DND-41 (cell line): ENCODE data around the gene TBC1D22A.

Experiments
- ATAC-seq: fragments of 200-7000 bp; cut with Tn5 transposase; 3 replicates; pipeline ENCODE4 v1.9.1; 2021; ENCODE audit warnings: low read depth; ENCODE audit not compliant: insufficient read depth
- DNase-seq: peaks from one replicate; pipeline ENCODE4 v3.0.0-alpha.2; 2020
- H2AFZ ChIP-seq: 2 replicates; pipeline ENCODE4 v1.6.0; 2012; ENCODE audit warnings: low read depth, low read length
- H3K27ac ChIP-seq: 2 replicates; pipeline ENCODE4 v1.5.1; 2012; ENCODE audit warnings: low read length, inconsistent platforms
- H3K27me3 ChIP-seq: fragments of 200-600 bp; sonication (generic); 2 replicates; pipeline ENCODE4 v1.6.0; 2012; ENCODE audit warnings: low read length, mild to moderate bottlenecking, inconsistent platforms; ENCODE audit not compliant: insufficient read depth, poor library complexity
- H3K36me3 ChIP-seq: 2 replicates; pipeline ENCODE4 v1.5.1; 2012; ENCODE audit warnings: low read length, inconsistent platforms; ENCODE audit not compliant: insufficient read depth
- H3K4me1 ChIP-seq: 2 replicates; pipeline ENCODE4 v1.5.1; 2012; ENCODE audit warnings: mild to moderate bottlenecking, low read length; ENCODE audit not compliant: insufficient read depth
- H3K4me2 ChIP-seq: 2 replicates; pipeline ENCODE4 v1.6.0; 2012; ENCODE audit warnings: mild to moderate bottlenecking, moderate library complexity, low read length, inconsistent platforms; ENCODE audit not compliant: insufficient read depth
- H3K4me3 ChIP-seq, 2 experiments: fragments of 200-600 bp in 1 of 2; shearing (Covaris generic) in 1 of 2; 2 replicates each; pipeline ENCODE4 v1.5.1; 2012 to 2016; ENCODE audit warnings: inconsistent platforms in 2 of 2, low read length in 2 of 2, mild to moderate bottlenecking in 2 of 2, low read depth in 1 of 2, moderate library complexity in 1 of 2
- H3K79me2 ChIP-seq: 2 replicates; pipeline ENCODE4 v1.6.0; 2012; ENCODE audit warnings: low read length, inconsistent platforms; ENCODE audit not compliant: insufficient read depth
- H3K9ac ChIP-seq: 2 replicates; pipeline ENCODE4 v1.6.0; 2012; ENCODE audit warnings: low read depth, mild to moderate bottlenecking, inconsistent platforms, low read length, moderate library complexity
- H3K9me3 ChIP-seq: 2 replicates; pipeline ENCODE4 v1.5.1; 2012; ENCODE audit warnings: low read length, moderate library complexity, mild to moderate bottlenecking, inconsistent platforms; ENCODE audit not compliant: insufficient read depth, severe bottlenecking
- H4K20me1 ChIP-seq: 2 replicates; pipeline ENCODE4 v1.6.0; 2012; ENCODE audit warnings: low read length; ENCODE audit not compliant: insufficient read depth
- CTCF ChIP-seq: IDR thresholded peaks from 2 replicates; pipeline ENCODE4 v1.5.1; 2012; ENCODE audit warnings: borderline replicate concordance, low read length, moderate library complexity, mild to moderate bottlenecking; ENCODE audit not compliant: poor library complexity, severe bottlenecking; ENCODE audit errors: extremely low read depth
- EZH2 ChIP-seq: IDR thresholded peaks from 3 replicates; pipeline ENCODE4 v1.6.1; 2012; ENCODE audit warnings: borderline replicate concordance, low read depth, mild to moderate bottlenecking, moderate library complexity, low read length, inconsistent platforms; ENCODE audit not compliant: severe bottlenecking

TBC1D22A gene

GRCh38 chr22:46881373-46882118, 119.1 kb downstream of the TBC1D22A start:
- DNase-seq (no peak), ATAC-seq (no peak)
- Histone ChIP-seq H3K9ac (no peak overlapping the region), H2AFZ (no peak overlapping the region), H3K9me3 (no peaks in the 10 kb centered on the region), H4K20me1 (peaks cover 34% of the 10 kb centered on the region), H3K27me3 (no peaks in the 10 kb centered on the region), H3K4me3 (no peak overlapping the region), H3K4me1 (no peaks in the 10 kb centered on the region), H3K36me3 (peaks cover 10% of the 10 kb centered on the region), H3K79me2 (peaks cover 11% of the 10 kb centered on the region), H3K27ac (no peak overlapping the region), H3K4me2 (no peak overlapping the region)
- TF ChIP-seq EZH2, result no peak

GRCh38 chr22:46883092-46883910, 120.9 kb downstream of the TBC1D22A start:
- Histone ChIP-seq H3K4me1 (no peaks in the 10 kb centered on the region), H3K9ac (no peak overlapping the region), H3K27ac (no peak overlapping the region), H3K9me3 (no peaks in the 10 kb centered on the region), H3K79me2 (peaks cover 7% of the 10 kb centered on the region; the same call in 1 of the 2 replicates), H3K36me3 (peaks cover 10% of the 10 kb centered on the region), H4K20me1 (peaks cover 30% of the 10 kb centered on the region), H3K4me3 (no peak overlapping the region), H3K27me3 (no peaks in the 10 kb centered on the region), H2AFZ (no peak overlapping the region), H3K4me2 (no peak overlapping the region)
- TF ChIP-seq CTCF, result no peak
- no peak for TF ChIP-seq EZH2
- no peak for DNase-seq
- no peak for ATAC-seq

- Histone ChIP-seq H3K79me2 (peaks cover 8% of the 10 kb centered on the region; the same call in 1 of the 2 replicates), H3K27ac (no peak overlapping the region), H3K4me3 (no peak overlapping the region), H3K4me1 (no peaks in the 10 kb centered on the region), H4K20me1 (peaks cover 30% of the 10 kb centered on the region), H3K9me3 (no peaks in the 10 kb centered on the region), H3K27me3 (no peaks in the 10 kb centered on the region), H3K9ac (no peak overlapping the region), H3K36me3 (peaks cover 16% of the 10 kb centered on the region), H2AFZ (no peak overlapping the region), H3K4me2 (no peak overlapping the region)
- ATAC-seq (no peak), DNase-seq (no peak)
- TF ChIP-seq CTCF (no peak), EZH2 (no peak)
Measured at GRCh38 chr22:46884365-46884764, 121.9 kb downstream of the TBC1D22A start.

DNA sequence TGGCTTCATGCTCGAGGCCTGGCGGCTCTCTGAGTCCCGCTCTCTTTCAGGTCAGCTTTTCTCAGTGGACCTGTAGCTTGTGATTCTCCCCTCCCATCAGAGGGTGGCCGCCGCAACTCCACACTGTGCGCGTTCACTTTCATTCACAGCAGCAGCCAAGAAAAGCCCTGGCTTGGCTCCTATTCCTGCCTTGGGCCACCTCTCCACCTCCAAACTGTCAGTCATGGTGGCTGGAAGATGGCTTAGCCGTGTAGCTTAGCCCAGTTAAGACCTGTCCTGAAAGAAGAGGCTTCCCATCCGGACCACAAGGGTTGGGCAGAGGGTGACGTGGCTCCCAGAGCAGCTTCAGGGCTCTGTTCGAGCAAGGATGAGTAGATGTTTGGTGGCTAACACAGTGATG, 125.5 kb downstream of the TBC1D22A start:
- Histone ChIP-seq H3K4me2 (no peak overlapping the region), H2AFZ (no peak overlapping the region), H3K9me3 (no peaks in the 10 kb centered on the region), H3K36me3 (peaks cover 24% of the 10 kb centered on the region), H3K27me3 (no peaks in the 10 kb centered on the region), H3K4me3 (no peak overlapping the region), H3K79me2 (peaks cover 11% of the 10 kb centered on the region; the same call in 1 of the 2 replicates), H4K20me1 (peaks cover 23% of the 10 kb centered on the region), H3K27ac (no peak overlapping the region), H3K4me1 (no peaks in the 10 kb centered on the region), H3K9ac (no peak overlapping the region)
- DNase-seq, result no peak
- TF ChIP-seq EZH2 (no peak), CTCF (no peak)
- ATAC-seq, result no peak
